Measurements from ENCODE around the gene HRH2.

HRH2 gene

DNA sequence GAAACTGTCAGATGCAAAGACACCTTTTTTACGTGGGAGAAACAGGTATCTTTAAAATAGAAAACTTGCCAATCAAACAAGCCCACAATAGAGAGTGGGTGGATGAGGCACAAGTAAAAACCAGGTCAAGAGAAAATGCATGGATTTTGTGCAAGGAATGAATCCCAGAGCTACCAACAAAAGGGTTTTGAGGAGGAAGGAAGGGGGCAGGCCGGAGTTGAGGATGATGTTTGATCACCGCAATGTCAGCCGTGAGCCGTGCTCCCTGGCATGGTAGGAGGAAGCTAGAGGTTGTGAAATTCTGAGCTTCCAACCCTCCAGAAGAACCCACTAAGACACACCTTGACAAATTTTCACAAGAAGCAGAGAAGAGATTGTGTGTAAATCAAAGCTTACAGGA is 53.2 kb downstream of the HRH2 start:
- CTCF ChIA-PET, result no interaction called here

DNA sequence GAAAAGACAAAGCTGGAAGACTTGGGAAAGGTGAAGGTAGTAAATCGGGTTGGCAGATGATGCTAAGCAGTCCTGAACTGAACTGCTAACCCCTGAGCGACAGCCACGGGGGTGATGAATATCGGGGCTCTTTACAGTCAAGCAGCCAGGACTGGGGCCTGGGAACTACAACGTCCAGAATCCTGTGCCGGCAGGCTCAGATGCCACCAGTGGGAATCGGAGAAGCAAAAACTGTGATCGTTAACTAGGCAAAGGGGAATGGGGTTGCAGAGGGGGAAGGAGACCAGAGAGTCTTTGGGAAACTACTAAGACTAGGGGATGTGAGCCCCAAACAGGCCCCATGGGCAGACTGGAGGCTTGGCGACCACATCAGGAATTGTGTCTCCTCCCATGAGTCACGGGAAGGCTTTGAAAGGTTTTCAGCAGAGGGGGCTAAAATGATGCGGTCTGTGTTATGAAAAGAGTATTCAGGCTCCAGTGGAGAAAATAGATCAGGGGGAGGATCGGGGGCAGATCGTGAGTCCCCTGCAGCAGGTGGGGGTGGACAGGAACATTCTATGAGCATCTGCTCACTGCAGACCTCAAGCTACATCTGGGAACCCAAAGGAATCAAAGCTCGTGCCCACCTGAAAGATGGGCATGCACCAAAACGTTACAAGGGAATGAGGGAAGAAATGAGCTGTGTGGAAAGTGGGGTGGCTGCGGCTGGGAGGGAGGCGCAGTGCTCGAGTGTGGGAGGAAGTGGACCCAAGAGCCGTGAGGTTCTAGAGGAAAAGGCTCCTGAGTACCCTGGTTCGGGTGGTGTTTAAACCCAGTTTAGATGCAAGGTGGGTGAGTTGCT is 53.8 kb downstream of the HRH2 start:
- DNase-seq (ENCODE audit: extremely low spot score), result no peak
- ChIA-PET CTCF (interaction anchor here (4.6 kb wide), 1 partner anchor 18 kb away, joined by 15 read pairs; no protein-coding TSS in a partner anchor), POLR2A (no interaction called here)
- TF ChIP-seq, protein P1, sequence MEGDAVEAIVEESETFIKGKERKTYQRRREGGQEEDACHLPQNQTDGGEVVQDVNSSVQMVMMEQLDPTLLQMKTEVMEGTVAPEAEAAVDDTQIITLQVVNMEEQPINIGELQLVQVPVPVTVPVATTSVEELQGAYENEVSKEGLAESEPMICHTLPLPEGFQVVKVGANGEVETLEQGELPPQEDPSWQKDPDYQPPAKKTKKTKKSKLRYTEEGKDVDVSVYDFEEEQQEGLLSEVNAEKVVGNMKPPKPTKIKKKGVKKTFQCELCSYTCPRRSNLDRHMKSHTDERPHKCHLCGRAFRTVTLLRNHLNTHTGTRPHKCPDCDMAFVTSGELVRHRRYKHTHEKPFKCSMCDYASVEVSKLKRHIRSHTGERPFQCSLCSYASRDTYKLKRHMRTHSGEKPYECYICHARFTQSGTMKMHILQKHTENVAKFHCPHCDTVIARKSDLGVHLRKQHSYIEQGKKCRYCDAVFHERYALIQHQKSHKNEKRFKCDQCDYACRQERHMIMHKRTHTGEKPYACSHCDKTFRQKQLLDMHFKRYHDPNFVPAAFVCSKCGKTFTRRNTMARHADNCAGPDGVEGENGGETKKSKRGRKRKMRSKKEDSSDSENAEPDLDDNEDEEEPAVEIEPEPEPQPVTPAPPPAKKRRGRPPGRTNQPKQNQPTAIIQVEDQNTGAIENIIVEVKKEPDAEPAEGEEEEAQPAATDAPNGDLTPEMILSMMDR (IDR thresholded peaks at IDR 0.05; ENCODE audit: control extremely low read depth, extremely low read depth, low read depth, missing control alignments), result no peak

More for the DNA sequence above, 53.2 kb downstream of the HRH2 start:
- POLR2A ChIA-PET, result no interaction called here
- TF ChIP-seq, protein P1 (IDR thresholded peaks at IDR 0.05; ENCODE audit: control extremely low read depth, extremely low read depth, low read depth, missing control alignments), result no peak
- no peak for DNase-seq (ENCODE audit: extremely low spot score)

- no peak for DNase-seq (ENCODE audit: extremely low spot score)
- CTCF ChIA-PET, result interaction anchor here (4.6 kb wide), 1 partner anchor 18 kb away, joined by 15 read pairs; no protein-coding TSS in a partner anchor
- POLR2A ChIA-PET, result no interaction called here
- TF ChIP-seq, protein P1 (IDR thresholded peaks at IDR 0.05; ENCODE audit: control extremely low read depth, extremely low read depth, low read depth, missing control alignments), result no peak
Measured at GRCh38 chr5:175712313-175712680, 54.4 kb downstream of the HRH2 start.

DNA sequence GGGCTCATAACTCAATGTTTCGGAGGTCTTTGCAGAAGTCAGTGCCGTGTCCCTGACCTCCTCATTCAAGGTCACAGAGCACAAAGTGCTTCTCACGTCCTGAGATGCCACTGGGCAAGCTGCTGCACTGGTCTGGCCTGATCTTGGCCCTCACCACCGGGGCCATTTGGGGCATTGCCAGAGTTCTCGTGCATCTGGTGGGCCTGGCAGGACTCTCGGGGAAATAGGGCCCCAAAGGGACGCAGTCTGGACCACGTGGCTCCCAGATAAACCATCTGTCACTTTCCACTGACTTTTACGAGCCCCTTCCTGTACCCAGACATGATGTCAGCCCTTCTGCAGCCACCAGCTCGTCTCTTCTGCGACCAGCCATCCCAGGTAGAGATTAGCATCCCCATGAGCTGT is 54.8 kb downstream of the HRH2 start:
- CTCF ChIA-PET, result interaction anchor here (4.6 kb wide), 1 partner anchor 17 kb away, joined by 15 read pairs; no protein-coding TSS in a partner anchor
- TF ChIP-seq, protein P1 (IDR thresholded peaks at IDR 0.05; ENCODE audit: control extremely low read depth, extremely low read depth, low read depth, missing control alignments), result no peak
- DNase-seq (ENCODE audit: extremely low spot score), result no peak
- POLR2A ChIA-PET, result no interaction called here

- TF ChIP-seq, protein P1 (IDR thresholded peaks at IDR 0.05; ENCODE audit: control extremely low read depth, extremely low read depth, low read depth, missing control alignments), result no peak
- POLR2A ChIA-PET, result no interaction called here
- CTCF ChIA-PET, result interaction anchor here (1.7 to 4.6 kb wide), 2 partner anchors 13 to 16 kb away, joined by 7 to 15 read pairs; no protein-coding TSS in a partner anchor
- no peak for DNase-seq (ENCODE audit: extremely low spot score)
Measured at GRCh38 chr5:175713930-175714329, 56.1 kb downstream of the HRH2 start.

DNA sequence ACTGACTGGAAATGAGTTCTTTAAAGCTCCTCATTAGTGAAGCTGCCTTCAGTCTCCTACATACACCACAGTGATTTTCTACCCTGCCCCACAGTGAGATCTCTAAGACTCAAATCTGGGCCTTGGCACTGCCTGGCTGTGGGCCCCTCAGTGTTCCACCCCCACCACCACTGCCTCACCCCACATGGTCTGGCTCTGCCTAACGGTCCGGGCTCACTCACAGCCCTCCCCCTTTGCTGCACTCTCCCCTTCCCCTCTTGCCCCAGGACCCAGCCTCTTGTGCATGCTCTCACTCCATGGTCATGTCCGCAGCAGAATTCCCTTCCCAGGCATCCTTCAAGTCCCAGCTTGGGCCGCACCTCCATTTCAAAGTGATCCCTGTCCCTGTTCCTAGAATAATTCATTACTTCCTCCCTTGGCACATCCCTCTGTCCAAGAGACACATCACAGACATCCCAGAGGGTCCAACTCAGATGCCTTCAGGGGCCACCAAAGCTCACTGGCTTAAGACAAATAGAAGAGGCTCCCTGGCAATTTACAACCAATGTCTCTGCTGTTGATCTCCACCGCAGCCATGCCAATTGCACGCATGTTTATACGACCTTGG is 56.7 kb downstream of the HRH2 start:
- DNase-seq (ENCODE audit: extremely low spot score), result no peak
- TF ChIP-seq, protein P1 (IDR thresholded peaks at IDR 0.05; ENCODE audit: control extremely low read depth, extremely low read depth, low read depth, missing control alignments), result no peak
- POLR2A ChIA-PET, result no interaction called here
- CTCF ChIA-PET, result interaction anchor here (1.7 to 4.6 kb wide), 3 partner anchors 12 to 16 kb away, joined by 5 to 15 read pairs (median 7); no protein-coding TSS in a partner anchor

All from GM10248 (cell line).